HCT116 (cell line): Measurements from ENCODE around the gene TFG. TPM values are rescaled to one million over a fixed set of nuclear protein-coding genes. Genes with fewer than 3 reads are reported as not detected.

ENCODE experiments used
- ATAC-seq: fragments of 200-7000 bp; cut with Tn5 transposase; 2 replicates; pipeline ENCODE4 v1.9.1; 2020; ENCODE audit warnings: mild to moderate bottlenecking, moderate library complexity
- BruUV-seq: library from RNA; stranded (reverse); fragments of 400-500 nt; replicated peaks from 2 replicates; lab custom pipeline; 2021; lab: Mats Ljungman, UMichigan
- CTCF ChIA-PET: fragments of 300-600 bp; sonication (Branson Sonifier 250); formaldehyde crosslinking; loops from one replicate; lab custom pipeline; 2021; ENCODE audit warnings: antibody characterized with exemption; lab: Charles Lee
- POLR2A ChIA-PET: fragments of 300-600, 350-600 bp; sonication (Branson Sonifier 250); formaldehyde crosslinking; loops from one replicate; lab custom pipeline; 2021; ENCODE audit warnings: antibody characterized with exemption; lab: Charles Lee
- RAD21 ChIA-PET, 2 experiments: fragments of 300-600 bp; sonication (Branson Sonifier 250); formaldehyde crosslinking; loops; one replicate each; lab custom pipeline; 2023; ENCODE audit warnings: low total read pairs in 2 of 2; ENCODE audit not compliant: uncharacterized antibody in 2 of 2, unreplicated experiment in 2 of 2, low non-redundant PET in 1 of 2; lab: Charles Lee
- DNase-seq: peaks from one replicate; pipeline ENCODE4 v3.0.0-alpha.2; 2010; ENCODE audit warnings: low read depth, low spot score
- H2AFZ ChIP-seq: fragments of 200-600 bp; shearing (Covaris generic), sonication (generic); 2 replicates; pipeline ENCODE4 v1.6.1; 2017; ENCODE audit warnings: low read depth, mixed run types, mixed read lengths, antibody characterized with exemption, low read length; ENCODE audit not compliant: poor library complexity, severe bottlenecking
- H3K27ac ChIP-seq: 2 replicates; pipeline ENCODE4 v1.5.1; 2012; ENCODE audit warnings: low read depth, low read length
- H3K27me3 ChIP-seq: fragments of 200-600 bp; sonication (generic); 2 replicates; pipeline ENCODE4 v1.6.1; 2016; ENCODE audit warnings: mixed run types, low read length, mixed read lengths; ENCODE audit not compliant: insufficient read depth
- H3K36me3 ChIP-seq, 2 experiments: fragments of 200-500 bp in 1 of 2; fragments of 200-600 bp in 1 of 2; sonication (Bioruptor generic) in 1 of 2; sonication (generic) in 1 of 2; 2 replicates each; pipeline versions ENCODE4 v1.5.1 to v1.6.1; 2014 to 2016; ENCODE audit warnings: low read length in 2 of 2, inconsistent platforms in 1 of 2, mixed read lengths in 1 of 2, mixed run types in 1 of 2; ENCODE audit not compliant: insufficient read depth in 2 of 2, control insufficient read depth in 1 of 2
- H3K4me1 ChIP-seq, 2 experiments: fragments of 200-600 bp in 1 of 2; sonication (generic) in 1 of 2; 2 replicates each; pipeline versions ENCODE4 v1.5.1 to v1.6.1; 2012 to 2017; ENCODE audit warnings: low read length in 2 of 2, inconsistent platforms in 1 of 2, mild to moderate bottlenecking in 1 of 2, mixed read lengths in 1 of 2, mixed run types in 1 of 2, moderate library complexity in 1 of 2; ENCODE audit not compliant: insufficient read depth in 2 of 2, control insufficient read depth in 1 of 2
- H3K4me2 ChIP-seq: fragments of 200-600 bp; sonication (generic); 2 replicates; pipeline ENCODE4 v1.6.1; 2017; ENCODE audit warnings: mixed run types, low read length, mixed read lengths
- H3K4me3 ChIP-seq, 2 experiments: fragments of 200-600 bp in 1 of 2; sonication (generic) in 1 of 2; replicated peaks in 1 of 2; 2 replicates each; pipeline ENCODE4 v1.5.1; 2011 to 2016; ENCODE audit warnings: low read length in 2 of 2, control low read depth in 1 of 2, low read depth in 1 of 2, mild to moderate bottlenecking in 1 of 2, mixed read lengths in 1 of 2, mixed run types in 1 of 2
- H3K79me2 ChIP-seq: fragments of 200-600 bp; sonication (generic); 2 replicates; pipeline ENCODE4 v1.6.1; 2017; ENCODE audit warnings: mild to moderate bottlenecking, mixed run types, low read length, moderate library complexity, mixed read lengths; ENCODE audit not compliant: insufficient read depth
- H3K9ac ChIP-seq: fragments of 200-600 bp; sonication (generic); 2 replicates; pipeline ENCODE4 v1.6.1; 2016; ENCODE audit warnings: low read length, mixed read lengths
- H3K9me2 ChIP-seq: fragments of 200-600 bp; sonication (generic), shearing (Covaris generic); 2 replicates; pipeline ENCODE4 v1.6.1; 2017; ENCODE audit warnings: mixed run types, mild to moderate bottlenecking, moderate library complexity; ENCODE audit not compliant: insufficient read depth
- H3K9me3 ChIP-seq, 2 experiments: fragments of 200-500 bp in 1 of 2; fragments of 200-600 bp in 1 of 2; sonication (Bioruptor generic) in 1 of 2; sonication (generic) in 1 of 2; 2 replicates each; pipeline ENCODE4 v1.6.1; 2014 to 2017; ENCODE audit warnings: low read length in 2 of 2, mixed read lengths in 2 of 2, inconsistent platforms in 1 of 2, low read depth in 1 of 2, mild to moderate bottlenecking in 1 of 2, mixed run types in 1 of 2, moderate library complexity in 1 of 2; ENCODE audit not compliant: control insufficient read depth in 1 of 2, insufficient read depth in 1 of 2
- H4K20me1 ChIP-seq: fragments of 200-600 bp; sonication (generic), shearing (Covaris generic); 2 replicates; pipeline ENCODE4 v1.6.1; 2017; ENCODE audit warnings: mixed run types, mild to moderate bottlenecking, moderate library complexity; ENCODE audit not compliant: insufficient read depth
- CBX3 ChIP-seq: IDR thresholded peaks from 2 replicates; pipeline ENCODE4 v1.6.1; 2012; ENCODE audit warnings: low read depth
- JUND ChIP-seq: IDR thresholded peaks from 2 replicates; pipeline ENCODE4 v1.6.1; 2012
- MAX ChIP-seq: IDR thresholded peaks from 2 replicates; pipeline ENCODE4 v1.6.1; 2012
- SIN3A ChIP-seq: IDR thresholded peaks from 2 replicates; pipeline ENCODE4 v1.6.1; 2012; ENCODE audit warnings: low read depth
- YY1 ChIP-seq: IDR thresholded peaks from 2 replicates; pipeline ENCODE4 v1.6.1; 2011; ENCODE audit warnings: low read length, low read depth, moderate library complexity, mild to moderate bottlenecking; ENCODE audit not compliant: insufficient replicate concordance; ENCODE audit errors: extremely low read depth
- intact Hi-C: fragments of 100-400 bp; cut with micrococcal nuclease; formaldehyde crosslinking; loops from 2 replicates; pipeline ENCODE4 v1.10.0; 2022
- total RNA-seq: library from RNA; stranded (reverse); gene quantifications from one replicate; pipeline ENCODE4 v1.2.1, GENCODE V29; 2021; ENCODE audit not compliant: unreplicated experiment

TFG gene
- total RNA-seq, 1 experiment from 2014 or later, result 99.1 TPM

- ChIA-PET RAD21 (no interaction called here), CTCF (no interaction called here), POLR2A (interaction anchor here (1.0 kb wide), 1 partner anchor 19 kb away, joined by 3 read pairs; no protein-coding TSS in a partner anchor)
- Histone ChIP-seq H3K27ac (peak overlapping the region; percentile 91), H4K20me1 (peaks cover 21% of the 10 kb centered on the region; the same call in 1 of the 2 replicates), H3K27me3 (no peaks in the 10 kb centered on the region), H3K36me3 (peaks cover 3 to 11% of the 10 kb centered on the region in 2 experiments; a peak in 2 of 4 replicates), H3K4me1 (peaks cover 5 to 17% of the 10 kb centered on the region in 2 experiments; a peak in 3 of 4 replicates), H2AFZ (peak overlapping the region; percentile 24), H3K79me2 (peaks cover 39% of the 10 kb centered on the region), H3K9me3 (no peaks in the 10 kb centered on the region), H3K9ac (peak overlapping the region; percentile 81), H3K4me2 (peak overlapping the region; percentile 83), H3K4me3 (peak overlapping the region; percentile 78 to 92), H3K9me2 (no peaks in the 10 kb centered on the region)
- BruUV-seq, result TSS peak; percentile 99
- no peak for TF ChIP-seq YY1
- no peak for TF ChIP-seq CBX3
- TF ChIP-seq SIN3A, result peak; percentile 35; the same call in 1 of the 2 replicates
- peak; percentile 13; the same call in 1 of the 2 replicates for TF ChIP-seq JUND
- TF ChIP-seq MAX, result 0 out of 2 replicates have a peak, but pooled peaks have one; percentile 10
- intact Hi-C loops, result no loop called here
- no peak; the same call in 1 of the 2 replicates for ATAC-seq
- DNase-seq, result no peak
Measured at GRCh38 chr3:100708644-100708988, 678 bp upstream of the TFG start.

GRCh38 chr3:100709842-100710260 is 557 bp downstream of the TFG start:
- DNase-seq (no peak), ATAC-seq (peak; percentile 26)
- ChIA-PET POLR2A (interaction anchor here (1.3 to 1.7 kb wide), 2 partner anchors 44 to 107 kb away, joined by 3 to 5 read pairs; no protein-coding TSS in a partner anchor), RAD21 (no interaction called here), CTCF (interaction anchor here (2.0 kb wide), 1 partner anchor 486 kb away, joined by 5 read pairs; no protein-coding TSS in a partner anchor)
- Histone ChIP-seq H3K4me1 (peaks cover 5 to 17% of the 10 kb centered on the region in 2 experiments; a peak in 3 of 4 replicates), H3K27ac (peak overlapping the region; percentile 91), H2AFZ (no peak overlapping the region), H3K9me3 (no peaks in the 10 kb centered on the region), H4K20me1 (peaks cover 28% of the 10 kb centered on the region; the same call in 1 of the 2 replicates), H3K36me3 (peaks cover 9 to 15% of the 10 kb centered on the region in 2 experiments; a peak in 3 of 4 replicates), H3K79me2 (peaks cover 51% of the 10 kb centered on the region), H3K4me2 (peak overlapping the region; percentile 83), H3K9ac (peak overlapping the region; percentile 81), H3K27me3 (no peaks in the 10 kb centered on the region), H3K9me2 (no peaks in the 10 kb centered on the region), H3K4me3 (peak overlapping the region; percentile 78 to 92)
- BruUV-seq, result no TSS peak
- no peak for TF ChIP-seq CBX3
- intact Hi-C loops, result loop anchor here (10.0 kb wide), 1 partner anchor 395 kb away; no protein-coding TSS in a partner anchor
